ENCODE measurements around the gene LACTB. TPM values are rescaled to one million over a fixed set of nuclear protein-coding genes. Genes with fewer than 3 reads are reported as not detected.

The LACTB gene
- total and polyA plus RNA-seq, 2 donors (not counting 1 experiment from before 2014, with no cell fraction given): 29.2 to 42.8 TPM

DNA sequence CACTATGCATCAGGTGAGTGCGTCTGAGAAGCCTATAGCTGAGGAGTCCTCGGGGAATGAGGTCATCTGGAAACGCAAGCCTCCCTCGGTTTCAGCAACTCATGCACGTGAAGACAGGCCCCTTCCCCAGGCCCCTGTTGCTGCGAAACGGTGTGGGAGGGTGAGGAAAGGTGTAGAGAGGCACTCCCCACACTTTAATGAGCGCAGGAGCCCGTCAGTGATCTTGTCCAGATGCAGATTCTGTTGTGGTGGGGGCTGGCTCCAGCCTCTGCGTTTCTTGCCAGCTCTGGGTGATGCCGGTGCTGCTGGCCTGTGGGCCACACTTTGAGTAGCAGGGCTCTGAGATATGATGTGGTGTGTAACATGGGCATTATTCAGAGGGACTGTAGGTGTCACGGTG, 38.6 kb upstream of the LACTB start:
- H3K4me1 ChIP-seq (ENCODE audit: control insufficient read depth, extremely low read depth, insufficient read depth, low read length): peaks cover 8% of the 10 kb centered on the region
- H3K9me3 ChIP-seq (ENCODE audit: control insufficient read depth, insufficient read depth, low read depth, low read length): no peaks in the 10 kb centered on the region
- TF ChIP-seq CTCF (conservative IDR thresholded peaks at IDR 0.05 in 1 of 2, IDR thresholded peaks at IDR 0.05 in 1 of 2; ENCODE audit: low read depth in 1 of 2, low read length in 2 of 2): no peak
- H3K4me2 ChIP-seq (ENCODE audit: extremely low read depth, insufficient read depth, low read length): no peak overlapping the region
- no peaks in the 10 kb centered on the region for H3K36me3 ChIP-seq (ENCODE audit: control insufficient read depth, insufficient read depth, low read length)
- no peak overlapping the region for H3K4me3 ChIP-seq (replicated peaks in 1 of 4; ENCODE audit: control extremely low read depth in 1 of 4, insufficient read depth in 1 of 4, low read depth in 3 of 4, low read length in 4 of 4)
- H3K79me2 ChIP-seq (ENCODE audit: control insufficient read depth, insufficient read depth, low read length): no peaks in the 10 kb centered on the region
- H3K27me3 ChIP-seq (ENCODE audit: control insufficient read depth, insufficient read depth, low read length): no peaks in the 10 kb centered on the region
- no peak for DNase-seq (ENCODE audit: low read depth in 2 of 2)
- no peak overlapping the region for H3K27ac ChIP-seq (ENCODE audit: insufficient read depth, low read length)
- H2AFZ ChIP-seq (ENCODE audit: low read length): no peak overlapping the region
- H4K20me1 ChIP-seq (ENCODE audit: control insufficient read depth, extremely low read depth, insufficient read depth, low read length): no peaks in the 10 kb centered on the region
- H3K9ac ChIP-seq (ENCODE audit: insufficient read depth, low read length): no peak overlapping the region

DNA sequence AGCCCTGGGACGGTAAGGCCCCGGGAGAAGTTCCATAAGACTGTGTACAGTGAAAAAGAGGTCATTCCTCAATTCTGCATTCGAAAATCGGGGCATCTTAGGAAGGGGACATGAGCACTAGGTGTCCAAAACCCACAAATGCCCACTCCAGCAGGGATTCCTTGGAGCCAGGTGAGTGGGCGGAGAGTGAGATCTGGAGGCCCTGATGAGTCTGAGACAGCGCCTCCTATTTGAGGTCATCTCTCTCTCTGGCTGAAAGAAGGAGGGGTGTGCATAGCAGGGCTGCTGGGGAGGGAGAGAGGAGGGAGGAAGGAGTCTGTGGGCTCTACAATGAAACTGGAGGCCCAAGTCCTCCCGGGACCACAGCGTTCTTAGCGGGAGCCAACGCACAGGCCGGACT, 38.1 kb upstream of the LACTB start:
- TF ChIP-seq EZH2 (IDR thresholded peaks at IDR 0.05; ENCODE audit: low read length, missing control alignments) (no peak), CTCF (conservative IDR thresholded peaks at IDR 0.05 in 1 of 2, IDR thresholded peaks at IDR 0.05 in 1 of 2; ENCODE audit: low read depth in 1 of 2, low read length in 2 of 2) (no peak)
- Histone ChIP-seq H3K9me3 (ENCODE audit: control insufficient read depth, insufficient read depth, low read depth, low read length) (no peaks in the 10 kb centered on the region), H3K27ac (ENCODE audit: insufficient read depth, low read length) (no peak overlapping the region), H2AFZ (ENCODE audit: low read length) (no peak overlapping the region), H3K4me1 (ENCODE audit: control insufficient read depth, extremely low read depth, insufficient read depth, low read length) (peaks cover 8% of the 10 kb centered on the region), H3K4me3 (replicated peaks in 1 of 4; ENCODE audit: control extremely low read depth in 1 of 4, insufficient read depth in 1 of 4, low read depth in 3 of 4, low read length in 4 of 4) (no peak overlapping the region), H3K9ac (ENCODE audit: insufficient read depth, low read length) (no peak overlapping the region), H3K79me2 (ENCODE audit: control insufficient read depth, insufficient read depth, low read length) (no peaks in the 10 kb centered on the region), H3K36me3 (ENCODE audit: control insufficient read depth, insufficient read depth, low read length) (no peaks in the 10 kb centered on the region), H4K20me1 (ENCODE audit: control insufficient read depth, extremely low read depth, insufficient read depth, low read length) (no peaks in the 10 kb centered on the region), H3K27me3 (ENCODE audit: control insufficient read depth, insufficient read depth, low read length) (no peaks in the 10 kb centered on the region), H3K4me2 (ENCODE audit: extremely low read depth, insufficient read depth, low read length) (no peak overlapping the region)
- DNase-seq (ENCODE audit: low read depth in 2 of 2): no peak

- H3K4me2 ChIP-seq (ENCODE audit: extremely low read depth, insufficient read depth, low read length): no peak overlapping the region
- no peak overlapping the region for H3K4me3 ChIP-seq (replicated peaks in 1 of 4; ENCODE audit: control extremely low read depth in 1 of 4, insufficient read depth in 1 of 4, low read depth in 3 of 4, low read length in 4 of 4)
- H3K79me2 ChIP-seq (ENCODE audit: control insufficient read depth, insufficient read depth, low read length): no peaks in the 10 kb centered on the region
- H3K9me3 ChIP-seq (ENCODE audit: control insufficient read depth, insufficient read depth, low read depth, low read length): no peaks in the 10 kb centered on the region
- no peak overlapping the region for H2AFZ ChIP-seq (ENCODE audit: low read length)
- TF ChIP-seq CTCF (conservative IDR thresholded peaks at IDR 0.05 in 1 of 2, IDR thresholded peaks at IDR 0.05 in 1 of 2; ENCODE audit: low read depth in 1 of 2, low read length in 2 of 2): no peak
- TF ChIP-seq EZH2 (IDR thresholded peaks at IDR 0.05; ENCODE audit: low read length, missing control alignments): no peak
- DNase-seq (ENCODE audit: low read depth in 2 of 2): no peak
- H3K27me3 ChIP-seq (ENCODE audit: control insufficient read depth, insufficient read depth, low read length): no peaks in the 10 kb centered on the region
- H3K36me3 ChIP-seq (ENCODE audit: control insufficient read depth, insufficient read depth, low read length): no peaks in the 10 kb centered on the region
- no peaks in the 10 kb centered on the region for H4K20me1 ChIP-seq (ENCODE audit: control insufficient read depth, extremely low read depth, insufficient read depth, low read length)
- H3K27ac ChIP-seq (ENCODE audit: insufficient read depth, low read length): no peak overlapping the region
- peaks cover 16% of the 10 kb centered on the region for H3K4me1 ChIP-seq (ENCODE audit: control insufficient read depth, extremely low read depth, insufficient read depth, low read length)
- H3K9ac ChIP-seq (ENCODE audit: insufficient read depth, low read length): no peak overlapping the region
These were observed 36.9 kb upstream of the LACTB start for GRCh38 chr15:63084806-63085205.

All from fibroblast of lung (primary cell).